IPS-NIHi11 (cell line): ENCODE data around the gene LHCGR.
"Not testable (repeated sequence)": the region's sequence is repeated elsewhere in the genome, so short reads cannot be mapped to it uniquely, and the experiment has no call there.

ENCODE experiments used
- DNase-seq: peaks from one replicate; pipeline ENCODE4 v3.0.0; 2012; ENCODE audit warnings: mixed read lengths, low spot score

Gene LHCGR

GRCh38 chr2:48739236-48739635 lies 16.3 kb downstream of the LHCGR start:
- DNase-seq, result not testable (repeated sequence)

- no peak for DNase-seq
These were observed 16.7 kb downstream of the LHCGR start for GRCh38 chr2:48738806-48739205.

- no peak for DNase-seq
These were observed 19.3 kb downstream of the LHCGR start for GRCh38 chr2:48736251-48736650.

GRCh38 chr2:48734576-48735303 lies 20.8 kb downstream of the LHCGR start:
- no peak for DNase-seq

GRCh38 chr2:48733067-48733503 lies 22.4 kb downstream of the LHCGR start:
- no peak for DNase-seq

GRCh38 chr2:48728840-48729239 lies 26.7 kb downstream of the LHCGR start:
- DNase-seq, result no peak

GRCh38 chr2:48728295-48728694 lies 27.2 kb downstream of the LHCGR start:
- no peak for DNase-seq

- no peak for DNase-seq
These were observed 28.0 kb downstream of the LHCGR start for GRCh38 chr2:48727560-48727959.

- DNase-seq, result no peak
These were observed 29.6 kb downstream of the LHCGR start for GRCh38 chr2:48725696-48726494.

GRCh38 chr2:48724278-48724677 lies 31.2 kb downstream of the LHCGR start:
- DNase-seq, result no peak

- no peak for DNase-seq
These were observed 32.4 kb downstream of the LHCGR start for GRCh38 chr2:48723129-48723528.

GRCh38 chr2:48722391-48722790 lies 33.1 kb downstream of the LHCGR start:
- DNase-seq, result no peak

- DNase-seq, result no peak
These were observed 34.4 kb downstream of the LHCGR start for GRCh38 chr2:48721158-48721557.

- DNase-seq, result no peak
These were observed 35.9 kb downstream of the LHCGR start for GRCh38 chr2:48719480-48720177.

GRCh38 chr2:48717846-48718245 lies 37.7 kb downstream of the LHCGR start:
- DNase-seq, result no peak

GRCh38 chr2:48715956-48716355 lies 39.6 kb downstream of the LHCGR start:
- no peak for DNase-seq

- DNase-seq, result no peak
These were observed 40.3 kb downstream of the LHCGR start for GRCh38 chr2:48715042-48715899.

- no peak for DNase-seq
These were observed 41.3 kb downstream of the LHCGR start for GRCh38 chr2:48714245-48714644.

GRCh38 chr2:48713647-48714046 lies 41.9 kb downstream of the LHCGR start:
- no peak for DNase-seq

GRCh38 chr2:48712151-48712550 lies 43.4 kb downstream of the LHCGR start:
- DNase-seq, result no peak

- DNase-seq, result no peak
These were observed 44.2 kb downstream of the LHCGR start for GRCh38 chr2:48711343-48711742.
